ENCODE data around the gene SRD5A1.
A peak's percentile ranks its signal among the peaks of the same experiment; 100 is the strongest.
"Not testable (repeated sequence)": the region's sequence is repeated elsewhere in the genome, so short reads cannot be mapped to it uniquely, and the experiment has no call there.

Gene SRD5A1

DNA sequence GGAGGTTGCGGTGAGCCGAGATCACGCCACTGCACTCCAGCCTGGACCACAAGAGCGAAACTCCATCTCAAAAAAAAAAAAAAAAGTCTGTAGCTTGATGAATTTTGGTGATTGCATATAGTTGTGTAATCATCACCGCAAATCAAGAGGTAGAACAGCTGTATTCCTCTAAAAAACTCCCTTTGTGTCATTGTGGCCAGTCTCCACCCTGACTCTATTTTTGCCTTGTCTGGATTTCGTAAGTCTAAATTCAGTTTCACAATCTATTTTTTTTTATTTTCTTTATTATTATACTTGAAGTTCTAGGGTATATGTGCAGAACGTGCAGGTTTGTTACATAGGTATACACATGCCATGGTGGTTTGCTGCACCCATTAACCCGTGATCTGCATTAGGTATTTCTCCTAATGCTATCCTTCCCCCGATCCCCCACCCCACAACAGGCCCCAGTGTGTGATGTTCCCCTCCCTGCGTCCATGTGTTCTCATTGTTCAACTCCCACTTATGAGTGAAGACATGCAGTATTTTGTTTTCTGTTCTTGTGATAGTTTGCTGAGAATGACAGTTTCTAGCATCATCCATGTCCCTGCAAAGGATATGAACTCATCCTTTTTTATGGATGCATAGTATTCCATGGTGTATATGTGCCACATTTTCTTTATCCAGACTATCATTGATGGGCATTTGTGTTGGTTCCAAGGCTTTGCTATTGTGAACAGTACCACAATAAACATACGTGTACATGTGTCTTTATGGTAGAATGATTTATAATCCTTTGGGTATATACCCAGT is 12.5 kb downstream of the SRD5A1 start:
- peak; percentile 98 for DNase-seq

- no peak for DNase-seq
Measured at GRCh38 chr5:6649186-6649585, 15.9 kb downstream of the SRD5A1 start.

GRCh38 chr5:6649681-6650080 is 16.4 kb downstream of the SRD5A1 start:
- no peak for DNase-seq

DNA sequence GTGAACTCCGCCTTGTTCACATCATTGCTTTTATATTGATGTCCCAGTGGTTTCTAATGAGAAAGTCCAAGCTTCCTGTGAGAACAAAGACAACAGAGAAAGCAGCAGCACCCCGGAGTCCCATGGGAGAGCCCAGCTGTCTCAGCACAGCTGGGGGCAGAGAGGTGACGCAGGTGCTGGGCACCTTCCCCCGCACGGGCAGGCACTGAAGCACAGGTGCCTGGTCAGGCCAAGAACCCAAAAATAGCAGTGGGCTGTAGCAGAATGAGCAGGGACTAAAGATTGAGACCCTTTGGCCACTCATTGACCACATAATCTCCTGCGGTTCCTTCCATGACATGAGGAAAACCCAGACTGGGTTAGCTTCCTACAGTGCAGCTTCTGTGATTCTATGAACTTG is 18.8 kb downstream of the SRD5A1 start:
- no peak for DNase-seq

DNA sequence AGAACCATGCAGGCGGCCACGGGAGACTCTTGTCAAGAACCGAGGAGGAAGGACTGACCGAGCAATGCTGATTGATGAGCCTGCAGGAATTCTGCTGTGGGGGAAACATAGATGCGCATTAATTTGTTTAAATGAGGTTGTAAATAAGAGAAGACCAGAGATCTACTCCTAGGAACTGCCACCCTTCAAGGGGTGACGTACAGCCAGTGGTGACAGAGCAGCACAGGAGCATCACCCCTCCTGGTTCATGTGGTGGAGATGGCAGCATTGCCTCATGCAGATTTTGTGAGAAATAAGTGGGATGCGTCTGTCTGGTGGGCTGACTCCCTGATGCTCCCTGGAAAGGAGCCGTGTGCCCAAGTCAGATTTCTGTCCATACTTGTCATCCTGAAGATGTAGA is 22.2 kb downstream of the SRD5A1 start:
- no peak for DNase-seq

DNA sequence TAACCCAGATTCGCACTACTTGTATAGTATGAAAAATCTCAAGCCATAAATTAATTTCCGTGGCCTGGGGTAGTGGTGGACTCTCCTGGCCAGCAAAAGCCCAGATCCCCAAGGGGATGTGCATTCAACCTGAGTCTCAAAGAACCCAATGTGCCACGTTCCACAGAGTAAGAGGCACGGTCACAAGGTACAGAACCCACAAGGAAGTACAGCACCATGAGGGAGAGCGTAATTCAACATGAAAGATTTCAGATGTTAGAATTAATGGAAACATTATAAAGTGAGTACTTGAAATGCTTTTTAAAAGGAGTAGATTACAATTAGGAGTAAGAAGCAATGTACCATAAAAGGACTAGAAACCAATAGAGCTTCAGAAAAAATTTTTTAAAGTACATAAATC is 23.4 kb downstream of the SRD5A1 start:
- DNase-seq = no peak

DNA sequence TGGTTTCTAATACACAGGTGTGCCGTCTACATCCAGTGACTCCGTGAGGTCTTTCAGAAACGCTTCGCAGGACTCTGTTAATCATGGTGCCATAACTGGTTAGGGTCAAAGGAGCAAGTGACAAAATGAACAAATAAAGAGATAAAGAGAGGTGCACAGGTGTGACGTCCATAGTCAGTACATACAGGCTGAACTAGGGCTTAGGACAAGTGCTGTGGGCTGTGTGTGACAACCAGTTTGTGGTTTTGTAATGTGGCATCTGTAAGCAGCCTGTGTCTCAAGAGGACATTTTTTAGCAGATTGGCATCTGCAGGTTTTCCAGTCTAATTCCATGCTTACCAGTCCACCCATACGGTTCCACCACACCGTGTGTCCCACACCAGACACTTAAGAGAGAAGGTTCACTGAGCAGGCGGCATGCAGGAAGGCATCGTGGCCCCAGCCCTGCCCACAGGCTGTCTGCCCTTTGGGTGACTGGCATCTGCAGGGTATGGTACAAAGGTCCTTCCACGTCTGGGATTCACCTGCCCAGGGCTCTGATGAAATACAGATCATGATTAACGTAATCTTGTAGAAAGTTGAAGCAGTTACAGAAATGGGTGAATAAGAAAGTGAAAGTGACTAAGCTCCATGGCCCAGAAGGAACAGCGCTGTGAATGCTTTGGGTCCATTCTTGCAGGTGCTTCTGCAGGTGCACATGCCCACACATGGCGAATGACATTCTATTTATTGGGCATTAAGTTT is 26.9 kb downstream of the SRD5A1 start:
- no peak for DNase-seq

- no peak for DNase-seq
Measured at GRCh38 chr5:6660688-6661087, 27.4 kb downstream of the SRD5A1 start.

DNA sequence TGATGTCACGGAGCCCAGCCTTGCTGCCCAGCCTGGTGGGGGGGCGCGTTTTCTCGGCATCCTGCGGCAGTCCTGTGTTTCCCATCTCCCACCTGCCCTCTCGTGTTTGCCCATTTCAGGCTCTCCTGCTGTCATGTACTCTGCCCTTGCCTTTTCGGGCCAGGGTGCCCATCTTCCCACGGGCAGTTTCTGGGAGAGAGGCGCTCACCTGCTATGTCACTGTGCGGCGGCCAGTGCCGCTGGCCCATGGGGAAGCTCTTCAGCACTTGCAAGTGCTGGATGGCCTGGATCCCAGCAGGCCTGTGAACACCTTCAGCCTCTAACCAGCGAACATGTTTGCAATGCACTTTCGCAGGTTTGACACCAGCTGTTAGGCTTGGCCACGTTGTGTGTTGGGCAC is 33.5 kb downstream of the SRD5A1 start:
- no peak for DNase-seq

GRCh38 chr5:6667648-6668047 is 34.4 kb downstream of the SRD5A1 start:
- DNase-seq = no peak

DNA sequence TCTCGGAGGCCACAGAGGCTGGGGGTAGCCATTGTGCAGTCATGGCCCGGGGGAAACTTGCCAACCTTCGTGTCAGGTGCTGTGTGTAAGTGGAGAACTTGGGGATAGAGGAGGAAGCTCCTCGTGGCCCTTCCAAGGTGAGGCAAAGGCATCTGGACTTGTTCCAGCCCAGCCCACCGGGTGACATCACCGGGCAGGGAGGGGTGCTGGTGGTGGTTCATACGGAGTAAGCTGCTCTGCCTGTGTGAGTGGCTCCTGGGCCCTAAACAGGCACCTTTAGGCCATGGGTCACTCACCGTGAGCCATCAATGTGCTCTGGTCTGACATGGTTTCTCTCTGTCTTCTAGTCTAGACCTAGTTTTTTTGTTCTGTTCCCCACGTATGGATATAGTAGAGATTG is 35.5 kb downstream of the SRD5A1 start:
- DNase-seq = not testable (repeated sequence)

GRCh38 chr5:6673031-6673430 is 39.8 kb downstream of the SRD5A1 start:
- DNase-seq = no peak

- no peak for DNase-seq
Measured at GRCh38 chr5:6673963-6674362, 40.7 kb downstream of the SRD5A1 start.

DNA sequence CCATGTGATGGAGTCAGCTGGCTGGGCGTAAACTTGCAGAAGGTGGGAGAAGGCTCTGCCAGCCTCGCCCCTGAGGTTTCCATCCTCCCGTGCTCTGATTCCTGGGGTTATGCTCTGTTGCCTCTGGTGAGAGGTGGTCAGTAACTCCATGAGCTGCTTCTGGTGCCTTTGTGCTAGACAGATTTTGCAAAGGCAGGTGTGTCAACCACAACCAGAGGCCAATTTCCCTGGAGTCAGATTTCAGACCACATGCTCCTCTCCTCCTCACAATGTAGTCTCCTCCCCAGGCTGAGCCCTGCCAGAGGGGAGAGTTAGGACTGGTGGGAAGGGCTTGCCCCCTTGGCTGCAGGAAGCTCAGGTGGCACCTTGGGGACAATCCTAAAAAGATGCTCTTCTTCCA is 41.2 kb downstream of the SRD5A1 start:
- no peak for DNase-seq

DNA sequence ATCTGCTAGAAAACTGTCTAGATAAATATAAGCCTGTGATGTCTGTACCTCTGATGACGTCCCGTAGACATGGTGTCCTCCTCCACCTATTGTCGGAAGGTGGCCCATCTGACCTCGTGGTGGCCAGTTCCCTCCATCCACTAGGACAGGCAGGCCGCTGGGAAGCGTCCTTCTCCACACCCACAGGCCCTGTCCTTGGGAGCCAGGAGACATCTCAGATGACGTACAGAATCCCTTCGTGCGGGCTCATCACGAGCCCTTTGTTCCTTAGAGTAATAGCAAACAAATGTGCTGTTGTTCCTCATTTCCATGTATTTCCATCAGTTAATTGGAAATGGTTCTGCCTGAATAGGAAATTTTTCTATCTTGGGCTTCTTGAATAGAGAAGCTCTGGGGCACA is 41.6 kb downstream of the SRD5A1 start:
- no peak for DNase-seq

GRCh38 chr5:6675784-6676491 is 42.7 kb downstream of the SRD5A1 start:
- DNase-seq = peak; percentile 7

- no peak for DNase-seq
Measured at GRCh38 chr5:6676702-6677101, 43.5 kb downstream of the SRD5A1 start.

GRCh38 chr5:6678385-6678784 is 45.1 kb downstream of the SRD5A1 start:
- DNase-seq = no peak

GRCh38 chr5:6680922-6681321 is 47.7 kb downstream of the SRD5A1 start:
- DNase-seq = no peak

GRCh38 chr5:6681682-6682081 is 48.4 kb downstream of the SRD5A1 start:
- DNase-seq = no peak

GRCh38 chr5:6682239-6682638 is 49.0 kb downstream of the SRD5A1 start:
- DNase-seq = no peak

- DNase-seq = no peak
Measured at GRCh38 chr5:6683241-6683640, 50.0 kb downstream of the SRD5A1 start.

DNA sequence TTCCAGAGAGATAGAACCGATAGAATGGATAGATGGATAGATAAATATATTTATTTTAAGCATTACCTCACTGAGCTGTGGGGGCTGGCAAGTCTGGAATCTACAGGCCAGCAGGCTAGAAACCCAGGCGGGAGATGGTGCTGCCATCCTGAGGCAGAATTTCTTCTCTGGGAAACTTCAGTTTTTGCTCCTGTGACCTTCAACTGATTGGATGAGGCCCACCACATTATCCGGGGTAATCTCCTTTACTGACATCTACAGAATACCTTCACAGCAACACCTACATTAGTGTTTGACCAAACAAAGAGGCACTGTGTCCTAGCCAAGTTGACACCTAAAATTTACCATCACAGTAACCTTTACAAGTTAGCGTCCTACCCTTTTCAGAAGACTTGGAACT is 50.8 kb downstream of the SRD5A1 start:
- DNase-seq = no peak

GRCh38 chr5:6686501-6686900 is 53.3 kb downstream of the SRD5A1 start:
- DNase-seq = no peak

All from MV-4-11 (cell line).